IMR-90 (cell line): ENCODE results near the gene ASCL1. TPM values are rescaled to one million over a fixed set of nuclear protein-coding genes. Genes with fewer than 3 reads are reported as not detected.

Experiments
- ATAC-seq: fragments of 200-7000 bp; cut with Tn5 transposase; 2 replicates; pipeline ENCODE4 v1.9.1; 2020; ENCODE audit warnings: low read depth, mild to moderate bottlenecking, moderate library complexity
- BruUV-seq: library from RNA; stranded (reverse); fragments of 400-500 nt; replicated peaks from 2 replicates; lab custom pipeline; 2021; lab: Mats Ljungman, UMichigan
- CTCF ChIA-PET: fragments of 300-600 bp; formaldehyde crosslinking; extraction: SDS; loops from one replicate; lab custom pipeline; 2021; ENCODE audit warnings: antibody characterized with exemption; lab: Yijun Ruan, JAX
- POLR2A ChIA-PET: fragments of 300-600 bp; sonication (Branson Sonifier 250); formaldehyde crosslinking; loops from one replicate; lab custom pipeline; 2022; ENCODE audit warnings: antibody characterized with exemption; ENCODE audit not compliant: unreplicated experiment; lab: Charles Lee
- DNase-seq: peaks from one replicate; pipeline ENCODE4 v3.0.0; 2013
- H2AFZ ChIP-seq: replicated peaks from 2 replicates; pipeline ENCODE3; 2013; ENCODE audit warnings: low read length, mild to moderate bottlenecking; ENCODE audit not compliant: poor library complexity
- H2AK5ac ChIP-seq: 2 replicates; pipeline ENCODE4 v1.6.1; 2013; ENCODE audit warnings: low read depth, low read length, inconsistent platforms
- H2AK9ac ChIP-seq: replicated peaks from 2 replicates; pipeline ENCODE3; 2013; ENCODE audit warnings: mild to moderate bottlenecking, low read depth, low read length, moderate library complexity; ENCODE audit not compliant: poor library complexity
- H2BK120ac ChIP-seq: 2 replicates; pipeline ENCODE4 v1.6.1; 2013; ENCODE audit warnings: low read depth, low read length, inconsistent platforms
- H2BK15ac ChIP-seq: 3 replicates; pipeline ENCODE4 v1.6.1; 2013; ENCODE audit warnings: low read depth, low read length, inconsistent platforms
- H2BK20ac ChIP-seq: 2 replicates; pipeline ENCODE4 v1.6.1; 2013; ENCODE audit warnings: low read depth, mild to moderate bottlenecking, inconsistent platforms, low read length, moderate library complexity
- H2BK5ac ChIP-seq: 2 replicates; pipeline ENCODE4 v1.6.1; 2013; ENCODE audit warnings: mild to moderate bottlenecking, low read depth, low read length, inconsistent platforms; ENCODE audit not compliant: poor library complexity, severe bottlenecking
- H3K14ac ChIP-seq: replicated peaks from 2 replicates; pipeline ENCODE4 v1.6.1; 2013; ENCODE audit warnings: low read depth, low read length, inconsistent platforms
- H3K18ac ChIP-seq: 2 replicates; pipeline ENCODE4 v1.6.1; 2013; ENCODE audit warnings: low read depth, low read length, control low read depth
- H3K23ac ChIP-seq: 2 replicates; pipeline ENCODE4 v1.6.1; 2013; ENCODE audit warnings: low read depth, low read length, inconsistent platforms
- H3K27ac ChIP-seq: 2 replicates; pipeline ENCODE4 v1.5.1; 2013; ENCODE audit warnings: mild to moderate bottlenecking, control low read depth, low read length; ENCODE audit not compliant: insufficient read depth
- H3K27me3 ChIP-seq: 2 replicates; pipeline ENCODE4 v1.6.1; 2013; ENCODE audit warnings: low read length; ENCODE audit not compliant: control insufficient read depth, insufficient read depth
- H3K36me3 ChIP-seq: 2 replicates; pipeline ENCODE4 v1.6.1; 2013; ENCODE audit warnings: low read length, mixed read lengths; ENCODE audit not compliant: control insufficient read depth, insufficient read depth
- H3K4ac ChIP-seq: 2 replicates; pipeline ENCODE4 v1.6.1; 2013; ENCODE audit warnings: low read depth, low read length, inconsistent platforms
- H3K4me1 ChIP-seq: 2 replicates; pipeline ENCODE4 v1.6.1; 2013; ENCODE audit warnings: low read length, mixed read lengths; ENCODE audit not compliant: control insufficient read depth, insufficient read depth
- H3K4me2 ChIP-seq: 2 replicates; pipeline ENCODE4 v1.6.1; 2013; ENCODE audit warnings: low read depth, mild to moderate bottlenecking, control low read depth, low read length, moderate library complexity
- H3K4me3 ChIP-seq: 2 replicates; pipeline ENCODE4 v1.5.1; 2013; ENCODE audit warnings: low read depth, mild to moderate bottlenecking, control low read depth, low read length, moderate library complexity; ENCODE audit not compliant: insufficient read depth
- H3K56ac ChIP-seq: 2 replicates; pipeline ENCODE4 v1.6.1; 2013; ENCODE audit warnings: low read length, inconsistent platforms; ENCODE audit not compliant: insufficient read depth; ENCODE audit errors: extremely low read depth
- H3K79me1 ChIP-seq, 2 experiments: 2 replicates each; pipeline ENCODE4 v1.6.1; 2013; ENCODE audit warnings: low read length in 2 of 2, inconsistent platforms in 1 of 2, low read depth in 1 of 2
- H3K9ac ChIP-seq: 2 replicates; pipeline ENCODE4 v1.6.1; 2013; ENCODE audit warnings: low read depth, low read length, control low read depth
- H3K9me1 ChIP-seq: 2 replicates; pipeline ENCODE4 v1.6.1; 2013; ENCODE audit warnings: low read length, inconsistent platforms; ENCODE audit not compliant: insufficient read depth
- H3K9me3 ChIP-seq: 2 replicates; pipeline ENCODE4 v1.6.1; 2013; ENCODE audit warnings: low read length; ENCODE audit not compliant: control insufficient read depth, insufficient read depth
- H4K20me1 ChIP-seq: 2 replicates; pipeline ENCODE4 v1.6.1; 2013; ENCODE audit warnings: low read length, inconsistent platforms; ENCODE audit not compliant: insufficient read depth
- H4K5ac ChIP-seq: 2 replicates; pipeline ENCODE4 v1.6.1; 2013; ENCODE audit warnings: mild to moderate bottlenecking, low read depth, low read length, control low read depth
- H4K8ac ChIP-seq, 2 experiments: 2 replicates each; pipeline ENCODE4 v1.6.1; 2013; ENCODE audit warnings: low read depth in 2 of 2, low read length in 2 of 2, control low read depth in 1 of 2, inconsistent platforms in 1 of 2
- H4K91ac ChIP-seq: 2 replicates; pipeline ENCODE4 v1.6.1; 2013; ENCODE audit warnings: low read depth, low read length, inconsistent platforms; ENCODE audit not compliant: insufficient read depth
- CEBPB ChIP-seq: IDR thresholded peaks from 2 replicates; pipeline ENCODE4 v1.6.1; 2012; ENCODE audit warnings: low read depth, low read length, improper control_type of control experiment
- CHD1 ChIP-seq: IDR thresholded peaks from 2 replicates; pipeline ENCODE4 v1.6.1; 2012; ENCODE audit warnings: low read depth, low read length, improper control_type of control experiment
- ELK1 ChIP-seq: fragments of 150-350 bp; IDR thresholded peaks from 2 replicates; pipeline ENCODE4 v1.6.1; 2016; ENCODE audit warnings: low read depth, mild to moderate bottlenecking, low read length, moderate library complexity, borderline replicate concordance
- MAFK ChIP-seq: IDR thresholded peaks from 2 replicates; pipeline ENCODE4 v1.6.1; 2012; ENCODE audit warnings: low read depth, low read length, improper control_type of control experiment
- MAZ ChIP-seq: IDR thresholded peaks from 2 replicates; pipeline ENCODE4 v1.6.1; 2012; ENCODE audit warnings: low read depth, mild to moderate bottlenecking, low read length, improper control_type of control experiment, moderate library complexity, borderline replicate concordance
- POLR2A ChIP-seq: IDR thresholded peaks from 2 replicates; pipeline ENCODE4 v1.6.1; 2012; ENCODE audit warnings: mild to moderate bottlenecking, low read depth, low read length
- RCOR1 ChIP-seq: IDR thresholded peaks from 2 replicates; pipeline ENCODE4 v1.6.1; 2012; ENCODE audit warnings: mild to moderate bottlenecking, low read length, improper control_type of control experiment; ENCODE audit not compliant: insufficient replicate concordance
- RFX5 ChIP-seq: IDR thresholded peaks from 2 replicates; pipeline ENCODE4 v1.8.0; 2012; ENCODE audit warnings: low read depth, mild to moderate bottlenecking, low read length, moderate library complexity
- SMC3 ChIP-seq: fragments of 150-350 bp; IDR thresholded peaks from 2 replicates; pipeline ENCODE4 v1.6.1; 2016; ENCODE audit warnings: low read depth, mild to moderate bottlenecking, antibody characterized with exemption, low read length, moderate library complexity
- WGBS, 2 experiments: methylation state at CpG; one replicate each; pipeline versions ENCODE4 v1.1.5 to v1.1.7; 2013; ENCODE audit warnings: missing lambda C conversion rate in 2 of 2; ENCODE audit not compliant: insufficient read length in 1 of 2; ENCODE audit errors: extremely low coverage in 2 of 2; 5-methylcytosine and 5-hydroxymethylcytosine counted together
- dilution Hi-C: fragments of 300-500 bp; cut with HindIII; formaldehyde crosslinking; loops from one replicate; pipeline ENCODE4 v1.14.3; 2018; ENCODE audit warnings: low sequenced_read_pairs; ENCODE audit not compliant: unreplicated experiment
- in situ Hi-C: fragments of 300-500 bp; cut with MboI; formaldehyde crosslinking; loops from 3 replicates; pipeline ENCODE4 v1.14.3; 2019; ENCODE audit warnings: low sequenced_read_pairs, inconsistent platforms, mixed read lengths
- intact Hi-C: fragments of 100-400 bp; cut with micrococcal nuclease; formaldehyde crosslinking; loops from 2 replicates; pipeline ENCODE4 v1.10.0; 2022
- polyA plus RNA-seq, 3 experiments: library from polyadenylated mRNA; depleted of rRNA; stranded (reverse); fragments of >200 nt; gene quantifications; 2 replicates each; pipeline ENCODE4 v1.2.3, GENCODE V29; 2012; ENCODE audit warnings: low replicate concordance in 1 of 3
- total RNA-seq: library from RNA; depleted of rRNA; stranded (reverse); fragments of >200 nt; gene quantifications from 2 replicates; pipeline ENCODE4 v1.2.3, GENCODE V29; 2012

Gene ASCL1
- total and polyA plus RNA-seq, 2 of the 4 experiments (the other 2 are of a cell fraction) = not detected

- TF ChIP-seq CEBPB (no peak), ELK1 (no peak), MAZ (no peak), RFX5 (no peak), RCOR1 (no peak), POLR2A (no peak), CHD1 (no peak), SMC3 (no peak), MAFK (no peak)
- CTCF ChIA-PET = interaction anchor here (1.9 kb wide), 1 partner anchor 9 kb away, joined by 9 read pairs; no protein-coding TSS in a partner anchor
- Histone ChIP-seq H3K4me3 (no peak overlapping the region), H3K9me1 (no peaks in the 10 kb centered on the region), H3K56ac (no peak overlapping the region), H3K36me3 (no peaks in the 10 kb centered on the region), H3K79me1 (no peaks in the 10 kb centered on the region), H3K4me1 (no peaks in the 10 kb centered on the region), H3K27ac (no peak overlapping the region), H3K18ac (no peak overlapping the region), H2BK20ac (no peak overlapping the region), H4K20me1 (no peaks in the 10 kb centered on the region), H3K14ac (no peak overlapping the region), H3K23ac (no peak overlapping the region), H2BK120ac (no peak overlapping the region), H3K9me3 (peaks cover 9% of the 10 kb centered on the region; the same call in 1 of the 2 replicates), H2BK15ac (no peak overlapping the region), H2BK5ac (no peak overlapping the region), H2AK9ac (no peak overlapping the region), H3K9ac (no peak overlapping the region), H2AK5ac (no peak overlapping the region), H3K4ac (no peak overlapping the region), H3K4me2 (no peak overlapping the region), H4K8ac (no peak overlapping the region), H4K91ac (no peak overlapping the region), H2AFZ (no peak overlapping the region), H4K5ac (no peak overlapping the region), H3K27me3 (no peaks in the 10 kb centered on the region)
- DNase-seq (no peak), ATAC-seq (no peak)
- POLR2A ChIA-PET = no interaction called here
- dilution Hi-C loops (no loop called here), intact Hi-C loops (no loop called here), in situ Hi-C loops (no loop called here)
- WGBS, 2 experiments = 10% methylated on average over 2 of the region's 2 CpGs; no CpG with 5 or more reads in 1 of the 2 experiments
- BruUV-seq = no TSS peak
Measured at GRCh38 chr12:102939670-102940222, 17.7 kb upstream of the ASCL1 start.
